HEK293 (cell line): ENCODE data around the gene FSTL3.

Experiments used
- MYNN ChIP-seq: fragments of 450-650 bp; formaldehyde crosslinking; IDR thresholded peaks from 2 replicates; pipeline ENCODE4 v1.5.1; 2016; ENCODE audit warnings: missing biosample characterization, missing genetic modification characterization, borderline replicate concordance
- SETDB1 ChIP-seq: IDR thresholded peaks from one replicate; pipeline ENCODE4 v1.6.1; 2017; ENCODE audit warnings: mild to moderate bottlenecking, low read length, moderate library complexity, mixed read lengths; ENCODE audit not compliant: insufficient read length
- ZNF121 ChIP-seq: fragments of 450-650 bp; formaldehyde crosslinking; IDR thresholded peaks from 2 replicates; pipeline ENCODE4 v1.5.1; 2016; ENCODE audit warnings: missing biosample characterization, missing genetic modification characterization
- ZNF138 ChIP-seq: fragments of 450-650 bp; formaldehyde crosslinking; IDR thresholded peaks from 2 replicates; pipeline ENCODE4 v1.5.1; 2016; ENCODE audit warnings: missing biosample characterization, missing genetic modification characterization, borderline replicate concordance
- ZNF146 ChIP-seq: fragments of 450-650 bp; formaldehyde crosslinking; IDR thresholded peaks from 2 replicates; pipeline ENCODE4 v1.5.1; 2016; ENCODE audit warnings: missing biosample characterization, missing genetic modification characterization
- TF ChIP-seq, protein P1 (sequence below): fragments of 450-650 bp; formaldehyde crosslinking; IDR thresholded peaks from 2 replicates; pipeline ENCODE4 v1.5.1; 2016; ENCODE audit warnings: missing biosample characterization, missing genetic modification characterization

GRCh38 chr19:643736-644135 lies 32.5 kb upstream of the FSTL3 start:
- TF ChIP-seq SETDB1: no peak
- no peak for TF ChIP-seq ZNF146 (tag by site-specific recombination)
- no peak for TF ChIP-seq ZNF121 (tag by site-specific recombination)
- no peak for TF ChIP-seq MYNN
- TF ChIP-seq, protein P1, sequence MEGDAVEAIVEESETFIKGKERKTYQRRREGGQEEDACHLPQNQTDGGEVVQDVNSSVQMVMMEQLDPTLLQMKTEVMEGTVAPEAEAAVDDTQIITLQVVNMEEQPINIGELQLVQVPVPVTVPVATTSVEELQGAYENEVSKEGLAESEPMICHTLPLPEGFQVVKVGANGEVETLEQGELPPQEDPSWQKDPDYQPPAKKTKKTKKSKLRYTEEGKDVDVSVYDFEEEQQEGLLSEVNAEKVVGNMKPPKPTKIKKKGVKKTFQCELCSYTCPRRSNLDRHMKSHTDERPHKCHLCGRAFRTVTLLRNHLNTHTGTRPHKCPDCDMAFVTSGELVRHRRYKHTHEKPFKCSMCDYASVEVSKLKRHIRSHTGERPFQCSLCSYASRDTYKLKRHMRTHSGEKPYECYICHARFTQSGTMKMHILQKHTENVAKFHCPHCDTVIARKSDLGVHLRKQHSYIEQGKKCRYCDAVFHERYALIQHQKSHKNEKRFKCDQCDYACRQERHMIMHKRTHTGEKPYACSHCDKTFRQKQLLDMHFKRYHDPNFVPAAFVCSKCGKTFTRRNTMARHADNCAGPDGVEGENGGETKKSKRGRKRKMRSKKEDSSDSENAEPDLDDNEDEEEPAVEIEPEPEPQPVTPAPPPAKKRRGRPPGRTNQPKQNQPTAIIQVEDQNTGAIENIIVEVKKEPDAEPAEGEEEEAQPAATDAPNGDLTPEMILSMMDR (tag by site-specific recombination): no peak
- no peak for TF ChIP-seq ZNF138
